Body of pancreas (tissue), 4 donors: ENCODE measurements around the gene LRRC51. TPM values are rescaled to one million over a fixed set of nuclear protein-coding genes. Genes with fewer than 3 reads are reported as not detected.

Source experiments
- ATAC-seq: fragments of 150-250 bp; one replicate; pipeline ENCODE4 v1.9.1; 2016
- DNase-seq, 4 donors: peaks; one replicate each; pipeline ENCODE4 v3.0.0-alpha.2; 2019
- H3K27ac ChIP-seq, 4 donors: fragments of 200-600 bp; sonication (generic); 1 replicate in 3 of 4; 2 replicates in 1 of 4; pipeline versions ENCODE4 v1.5.1 to v1.6.1; 2016 to 2019; ENCODE audit warnings: mild to moderate bottlenecking in 1 of 4, mixed read lengths in 1 of 4, moderate library complexity in 1 of 4
- H3K27me3 ChIP-seq, 2 donors: fragments of 200-600 bp; sonication (generic); one replicate each; pipeline ENCODE4 v1.6.0; 2016; ENCODE audit warnings: mild to moderate bottlenecking in 1 of 2
- H3K36me3 ChIP-seq, 2 donors: fragments of 200-600 bp; sonication (generic); replicated peaks in 1 of 2; 2 replicates each; pipeline ENCODE4 v1.5.1; 2016; ENCODE audit warnings: low read depth in 2 of 2; ENCODE audit not compliant: insufficient read depth in 1 of 2
- H3K4me1 ChIP-seq: fragments of 200-600 bp; sonication (generic); one replicate; pipeline ENCODE4 v1.6.0; 2016
- H3K4me3 ChIP-seq, 2 donors: fragments of 200-600 bp; sonication (generic); 1 replicate in 1 of 2; 2 replicates in 1 of 2; pipeline ENCODE4 v1.5.1; 2016 to 2019
- H3K9me3 ChIP-seq, 3 donors: fragments of 200-600 bp; sonication (generic); 1 replicate in 2 of 3; 2 replicates in 1 of 3; pipeline ENCODE4 v1.5.1; 2016
- CTCF ChIP-seq, 7 experiments: fragments of 450-650 bp in 4 of 7; fragments of 200-600 bp in 3 of 7; sonication (generic) in 3 of 7; IDR thresholded peaks; one replicate each; pipeline ENCODE4 v1.5.1; 2016 to 2019; ENCODE audit warnings: antibody characterized with exemption in 7 of 7
- POLR2A ChIP-seq, 3 donors: fragments of 450-650 bp; IDR thresholded peaks; one replicate each; pipeline ENCODE4 v1.6.1; 2016; ENCODE audit warnings: antibody characterized with exemption in 3 of 3, mild to moderate bottlenecking in 2 of 3
- WGBS, 2 donors: methylation state at CpG; one replicate each; pipeline ENCODE4 v1.1.5; 2017; 5-methylcytosine and 5-hydroxymethylcytosine counted together
- intact Hi-C: fragments of 100-400 bp; cut with DNase I; formaldehyde crosslinking; loops from one replicate; pipeline ENCODE4 v1.15.1; 2023
- total RNA-seq, 2 donors: library from RNA; depleted of rRNA; stranded (reverse); fragments of >200 nt; gene quantifications; one replicate each; pipeline ENCODE4 v1.1.0, GENCODE V29; 2016

Gene LRRC51
- total RNA-seq, 2 donors from 2014 or later = 2.3 to 9.9 TPM

- ATAC-seq (no peak), DNase-seq (no peak)
- Histone ChIP-seq H3K36me3 (no peaks in the 10 kb centered on the region), H3K4me3 (no peak overlapping the region), H3K27me3 (no peaks in the 10 kb centered on the region), H3K9me3 (no peaks in the 10 kb centered on the region), H3K4me1 (peaks cover 1% of the 10 kb centered on the region), H3K27ac (no peak overlapping the region)
- 80 to 91% methylated on average over 5 of the region's 5 CpGs for WGBS, 2 donors
- TF ChIP-seq POLR2A (IDR thresholded peaks at IDR 0.05) = no peak
- intact Hi-C loops = no loop called here
These were observed 18.8 kb upstream of the LRRC51 start for GRCh38 chr11:72061739-72062396.

DNA sequence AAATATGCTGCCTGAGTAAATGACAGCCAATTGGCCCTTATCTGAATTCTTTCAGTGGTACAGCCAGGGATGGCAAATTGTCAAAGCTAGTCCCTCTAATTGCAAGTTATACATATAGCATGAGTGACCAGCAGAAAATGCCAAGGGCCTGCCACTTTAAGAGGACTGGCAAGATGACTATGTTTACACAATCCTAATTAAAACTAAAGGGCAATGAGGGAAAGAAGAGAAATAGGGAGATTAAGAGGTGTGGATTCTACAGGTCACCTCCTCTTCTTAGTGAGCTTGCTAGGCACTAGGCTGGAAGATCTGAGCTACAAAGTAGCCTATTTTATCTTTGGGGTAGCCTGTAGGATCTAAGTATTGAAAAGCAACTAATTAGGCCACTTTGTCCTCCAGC is 13.8 kb upstream of the LRRC51 start:
- TF ChIP-seq CTCF (IDR thresholded peaks at IDR 0.05) (no peak), POLR2A (IDR thresholded peaks at IDR 0.05) (no peak)
- Histone ChIP-seq H3K36me3 (no peaks in the 10 kb centered on the region), H3K4me3 (no peak overlapping the region), H3K27me3 (no peaks in the 10 kb centered on the region), H3K9me3 (no peaks in the 10 kb centered on the region), H3K27ac (no peak overlapping the region), H3K4me1 (peaks cover 22% of the 10 kb centered on the region)
- ATAC-seq (no peak), DNase-seq (no peak)
- intact Hi-C loops = no loop called here

DNA sequence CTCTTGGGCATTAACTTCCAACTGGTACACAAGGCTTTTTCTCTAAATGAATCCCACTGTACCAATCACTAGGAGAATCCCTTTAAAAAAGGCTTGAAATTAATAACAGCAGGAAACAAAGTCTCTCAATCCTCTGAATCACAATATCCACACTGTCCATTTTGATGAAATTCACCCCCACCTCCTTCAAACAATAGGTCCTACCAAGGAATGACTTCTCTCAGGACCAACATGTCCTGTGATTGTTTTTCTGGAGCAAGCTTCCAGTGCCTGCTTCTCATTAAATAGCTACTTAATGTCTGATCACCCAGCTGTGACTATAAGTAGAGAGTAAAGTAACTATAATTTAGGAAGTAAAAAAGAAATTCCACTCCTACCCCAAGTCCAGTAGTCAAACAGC is 13.4 kb upstream of the LRRC51 start:
- H3K27me3 ChIP-seq = no peaks in the 10 kb centered on the region
- H3K9me3 ChIP-seq = no peaks in the 10 kb centered on the region
- intact Hi-C loops = no loop called here
- DNase-seq (no peak), ATAC-seq (no peak)
- H3K36me3 ChIP-seq = no peaks in the 10 kb centered on the region
- peaks cover 22% of the 10 kb centered on the region for H3K4me1 ChIP-seq
- TF ChIP-seq POLR2A (IDR thresholded peaks at IDR 0.05) (no peak), CTCF (IDR thresholded peaks at IDR 0.05) (no peak)
- H3K4me3 ChIP-seq = no peak overlapping the region
- H3K27ac ChIP-seq = no peak overlapping the region

DNA sequence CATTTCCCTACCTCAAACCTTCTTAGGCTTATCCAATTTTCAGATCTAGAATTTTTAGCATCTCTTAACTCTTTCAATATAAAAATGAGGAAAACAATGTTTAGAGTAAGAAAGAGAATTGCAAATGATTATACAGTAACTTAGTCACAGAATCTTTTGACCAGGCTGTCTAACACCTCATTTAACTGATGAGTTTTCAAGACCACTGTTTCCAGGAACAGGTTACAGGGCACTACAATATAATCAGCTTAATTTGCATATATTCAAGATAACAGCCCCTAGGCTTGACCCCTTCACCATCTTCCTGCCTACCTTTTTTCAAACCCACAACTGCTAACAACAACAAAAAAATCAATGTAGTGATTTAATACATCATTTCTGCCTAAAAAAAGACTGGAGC is 13.0 kb upstream of the LRRC51 start:
- ATAC-seq (no peak), DNase-seq (no peak)
- Histone ChIP-seq H3K27ac (no peak overlapping the region), H3K4me1 (peaks cover 22% of the 10 kb centered on the region), H3K9me3 (no peaks in the 10 kb centered on the region), H3K36me3 (no peaks in the 10 kb centered on the region), H3K4me3 (no peak overlapping the region), H3K27me3 (no peaks in the 10 kb centered on the region)
- intact Hi-C loops = no loop called here
- TF ChIP-seq CTCF (IDR thresholded peaks at IDR 0.05) (no peak), POLR2A (IDR thresholded peaks at IDR 0.05) (no peak)

GRCh38 chr11:72069200-72069599 is 11.4 kb upstream of the LRRC51 start:
- Histone ChIP-seq H3K9me3 (no peaks in the 10 kb centered on the region), H3K4me3 (no peak overlapping the region), H3K27ac (peak overlapping the region; percentile 69 to 81 (median 74)), H3K36me3 (no peaks in the 10 kb centered on the region), H3K27me3 (no peaks in the 10 kb centered on the region), H3K4me1 (peaks cover 22% of the 10 kb centered on the region)
- ATAC-seq (no peak), DNase-seq (no peak)
- intact Hi-C loops = no loop called here
- no peak for TF ChIP-seq POLR2A (IDR thresholded peaks at IDR 0.05)
- TF ChIP-seq CTCF (IDR thresholded peaks at IDR 0.05) = no peak
